H9 (cell line): ENCODE measurements around the gene DNAJC5. TPM values are rescaled to one million over a fixed set of nuclear protein-coding genes. Genes with fewer than 3 reads are reported as not detected.

Source experiments
- DNase-seq: peaks from one replicate; pipeline ENCODE4 v3.0.0-alpha.2; 2017
- H2AFZ ChIP-seq: one replicate; pipeline ENCODE4 v1.6.1; 2013; ENCODE audit warnings: mild to moderate bottlenecking, low read length, control low read depth, moderate library complexity
- H2AK5ac ChIP-seq: 2 replicates; pipeline ENCODE4 v1.6.1; 2013; ENCODE audit warnings: low read length, control low read depth, mixed read lengths; ENCODE audit not compliant: insufficient read length
- H2BK120ac ChIP-seq: one replicate; pipeline ENCODE4 v1.6.1; 2013; ENCODE audit warnings: low read depth, mild to moderate bottlenecking, low read length, control low read depth, inconsistent platforms; ENCODE audit not compliant: poor library complexity, severe bottlenecking
- H2BK12ac ChIP-seq: 2 replicates; pipeline ENCODE4 v1.6.1; 2013; ENCODE audit warnings: low read length, control low read depth, mixed read lengths, low read depth; ENCODE audit not compliant: insufficient read length
- H2BK15ac ChIP-seq: 2 replicates; pipeline ENCODE4 v1.6.1; 2013; ENCODE audit warnings: low read depth, low read length, control low read depth
- H2BK20ac ChIP-seq: one replicate; pipeline ENCODE4 v1.6.1; 2013; ENCODE audit warnings: low read depth, mild to moderate bottlenecking, low read length, control low read depth, inconsistent platforms; ENCODE audit not compliant: poor library complexity, severe bottlenecking
- H2BK5ac ChIP-seq: 2 replicates; pipeline ENCODE4 v1.6.1; 2013; ENCODE audit warnings: low read length, control low read depth, mixed read lengths; ENCODE audit not compliant: insufficient read length
- H3K14ac ChIP-seq: 2 replicates; pipeline ENCODE4 v1.6.1; 2013; ENCODE audit warnings: low read length, control low read depth; ENCODE audit not compliant: insufficient read depth
- H3K18ac ChIP-seq: 2 replicates; pipeline ENCODE4 v1.6.1; 2013; ENCODE audit warnings: low read depth, mild to moderate bottlenecking, mixed read lengths, low read length, control low read depth; ENCODE audit not compliant: insufficient read length
- H3K23ac ChIP-seq: 2 replicates; pipeline ENCODE4 v1.6.1; 2013; ENCODE audit warnings: low read length, control low read depth, mixed read lengths, low read depth; ENCODE audit not compliant: insufficient read length
- H3K23me2 ChIP-seq: 2 replicates; pipeline ENCODE4 v1.6.1; 2013; ENCODE audit warnings: low read depth, mild to moderate bottlenecking, mixed read lengths, low read length, control low read depth; ENCODE audit not compliant: insufficient read length, poor library complexity, severe bottlenecking
- H3K27ac ChIP-seq: 2 replicates; pipeline ENCODE4 v1.5.1; 2013; ENCODE audit warnings: low read length, control low read depth, mixed read lengths, low read depth; ENCODE audit not compliant: insufficient read length
- H3K27me3 ChIP-seq: 2 replicates; pipeline ENCODE4 v1.6.1; 2013; ENCODE audit warnings: low read length, control low read depth, inconsistent platforms; ENCODE audit not compliant: insufficient read depth
- H3K4ac ChIP-seq: 2 replicates; pipeline ENCODE4 v1.6.1; 2013; ENCODE audit warnings: low read depth, mild to moderate bottlenecking, control low read depth, inconsistent platforms, low read length, moderate library complexity
- H3K4me1 ChIP-seq: 2 replicates; pipeline ENCODE4 v1.6.1; 2013; ENCODE audit warnings: low read length, control low read depth, inconsistent platforms; ENCODE audit not compliant: insufficient read depth
- H3K4me2 ChIP-seq: 2 replicates; pipeline ENCODE4 v1.6.1; 2013; ENCODE audit warnings: low read length, control low read depth, mixed read lengths; ENCODE audit not compliant: insufficient read length, insufficient read depth
- H3K56ac ChIP-seq: 2 replicates; pipeline ENCODE4 v1.6.1; 2013; ENCODE audit warnings: low read depth, mild to moderate bottlenecking, mixed read lengths, low read length, control low read depth; ENCODE audit not compliant: insufficient read length
- H3K79me1 ChIP-seq: 2 replicates; pipeline ENCODE4 v1.6.1; 2013; ENCODE audit warnings: low read depth, mild to moderate bottlenecking, moderate library complexity, low read length, control low read depth, inconsistent platforms; ENCODE audit not compliant: insufficient read depth, poor library complexity, severe bottlenecking
- H3K79me2 ChIP-seq: 2 replicates; pipeline ENCODE4 v1.6.1; 2013; ENCODE audit warnings: low read length, control low read depth, inconsistent platforms; ENCODE audit not compliant: insufficient read depth
- H3K9ac ChIP-seq: 2 replicates; pipeline ENCODE4 v1.6.1; 2013; ENCODE audit warnings: low read length, control low read depth, mixed read lengths; ENCODE audit not compliant: insufficient read length; ENCODE audit errors: extremely low read depth
- H3K9me3 ChIP-seq: one replicate; pipeline ENCODE4 v1.6.1; 2013; ENCODE audit warnings: low read depth, low read length, inconsistent platforms; ENCODE audit not compliant: control insufficient read depth
- H3T11ph ChIP-seq: one replicate; pipeline ENCODE4 v1.6.1; 2013; ENCODE audit warnings: mild to moderate bottlenecking, low read length, control low read depth, inconsistent platforms
- H4K20me1 ChIP-seq: one replicate; pipeline ENCODE4 v1.6.1; 2013; ENCODE audit not compliant: control insufficient read depth, insufficient read length, insufficient read depth
- H4K5ac ChIP-seq: 2 replicates; pipeline ENCODE4 v1.6.1; 2013; ENCODE audit warnings: low read depth, mild to moderate bottlenecking, mixed read lengths, low read length, control low read depth; ENCODE audit not compliant: insufficient read length
- H4K8ac ChIP-seq: replicated peaks from 2 replicates; pipeline ENCODE4 v1.6.1; 2013; ENCODE audit warnings: low read length, control low read depth, mixed read lengths, low read depth; ENCODE audit not compliant: insufficient read length
- H4K91ac ChIP-seq: 2 replicates; pipeline ENCODE4 v1.6.1; 2013; ENCODE audit warnings: low read depth, mild to moderate bottlenecking, moderate library complexity, mixed read lengths, low read length, control low read depth; ENCODE audit not compliant: insufficient read length
- H3K27ac Mint-ChIP-seq, 3 experiments: 2 replicates in 2 of 3; 3 replicates in 1 of 3; pipeline ENCODE4 v1.8.0; 2020 to 2021; ENCODE audit warnings: mixed read lengths in 3 of 3, mild to moderate bottlenecking in 1 of 3, moderate library complexity in 1 of 3
- H3K27me3 Mint-ChIP-seq: 2 replicates; pipeline ENCODE4 v1.8.0; 2021; ENCODE audit warnings: low read depth, mild to moderate bottlenecking, moderate library complexity, mixed read lengths
- H3K36me3 Mint-ChIP-seq, 3 experiments: 2 replicates in 2 of 3; 3 replicates in 1 of 3; pipeline ENCODE4 v1.8.0; 2020 to 2021; ENCODE audit warnings: low read depth in 3 of 3, mixed read lengths in 3 of 3; ENCODE audit not compliant: insufficient read depth in 1 of 3
- H3K4me1 Mint-ChIP-seq, 2 experiments: 2 replicates each; pipeline ENCODE4 v1.8.0; 2020; ENCODE audit warnings: mixed read lengths in 2 of 2
- H3K4me3 Mint-ChIP-seq, 2 experiments: 2 replicates in 1 of 2; 3 replicates in 1 of 2; pipeline ENCODE4 v1.8.0; 2020 to 2021; ENCODE audit warnings: mild to moderate bottlenecking in 2 of 2, mixed read lengths in 2 of 2, moderate library complexity in 1 of 2
- H3K9me3 Mint-ChIP-seq, 2 experiments: 2 replicates in 1 of 2; 3 replicates in 1 of 2; pipeline ENCODE4 v1.8.0; 2020; ENCODE audit warnings: mild to moderate bottlenecking in 2 of 2, mixed read lengths in 2 of 2, moderate library complexity in 1 of 2
- CTCF ChIP-seq: fragments of 200-600 bp; sonication (generic); conservative IDR thresholded peaks from 3 replicates; pipeline ENCODE4 v1.8.0; 2021; ENCODE audit warnings: antibody characterized with exemption, mild to moderate bottlenecking
- WGBS: extraction: QIAGEN DNeasy Blood & Tissue Kit; methylation state at CpG from one replicate; pipeline ENCODE4 v1.1.7; 2013; ENCODE audit warnings: missing lambda C conversion rate, low lambda C conversion rate, mixed read lengths; ENCODE audit not compliant: insufficient read length; ENCODE audit errors: extremely low coverage; 5-methylcytosine and 5-hydroxymethylcytosine counted together
- total RNA-seq: library from RNA; stranded (reverse); gene quantifications from 2 replicates; pipeline ENCODE4 v1.2.1, GENCODE V29; 2021

Gene DNAJC5
- total RNA-seq, 1 experiment from 2014 or later = 43.0 TPM

GRCh38 chr20:63856098-63856511, 38.8 kb upstream of the DNAJC5 start:
- Mint-ChIP-seq H3K36me3 (peaks cover 0 to 6% (median 5%) of the 10 kb centered on the region in 3 experiments; a peak in 3 of 7 replicates), H3K9me3 (no peaks in the 10 kb centered on the region), H3K4me3 (peak overlapping the region in 1 of 2 experiments; percentile 44; a peak in 1 of 5 replicates), H3K27ac (no peak overlapping the region; a peak in 1 of 7 replicates), H3K27me3 (peaks cover 3% of the 10 kb centered on the region), H3K4me1 (peaks cover 24 to 46% of the 10 kb centered on the region in 2 experiments)
- no peak overlapping the region for H4K8ac ChIP-seq
- no peak overlapping the region for H3K27ac ChIP-seq
- TF ChIP-seq CTCF = no peak
- no peaks in the 10 kb centered on the region for H3K79me1 ChIP-seq
- H4K20me1 ChIP-seq = no peaks in the 10 kb centered on the region
- H2BK12ac ChIP-seq = no peak overlapping the region
- H3K23me2 ChIP-seq = no peaks in the 10 kb centered on the region
- no peak overlapping the region for H2BK5ac ChIP-seq
- no peak overlapping the region for H3T11ph ChIP-seq
- peak overlapping the region; percentile 9 for H3K9ac ChIP-seq
- DNase-seq = peak; percentile 65
- WGBS = no CpG with 5 or more reads among the region's 22 CpGs
- no peak overlapping the region; the same call in none of the 2 replicates for H3K14ac ChIP-seq
- no peak overlapping the region for H3K23ac ChIP-seq
- H3K79me2 ChIP-seq = no peaks in the 10 kb centered on the region
- no peak overlapping the region for H3K56ac ChIP-seq
- peak overlapping the region; percentile 53 for H3K18ac ChIP-seq
- no peak overlapping the region for H2BK20ac ChIP-seq
- H3K4me1 ChIP-seq = peaks cover 2% of the 10 kb centered on the region; the same call in 1 of the 2 replicates
- H3K9me3 ChIP-seq = no peaks in the 10 kb centered on the region
- no peak overlapping the region for H4K5ac ChIP-seq
- H3K4me2 ChIP-seq = peak overlapping the region; percentile 18
- H2BK120ac ChIP-seq = no peak overlapping the region
- H3K4ac ChIP-seq = no peak overlapping the region
- H2AK5ac ChIP-seq = no peak overlapping the region
- H2AFZ ChIP-seq = no peak overlapping the region
- no peaks in the 10 kb centered on the region for H3K27me3 ChIP-seq
- H4K91ac ChIP-seq = no peak overlapping the region
- no peak overlapping the region for H2BK15ac ChIP-seq
